NCI-H2029 treated with DMSO at 0.1 percent for 48 hours (cell line): ENCODE measurements around the gene SNX17.
A peak's percentile ranks its signal among the peaks of the same experiment; 100 is the strongest.
"Not testable (repeated sequence)": the region's sequence is repeated elsewhere in the genome, so short reads cannot be mapped to it uniquely, and the experiment has no call there.

Experiments
- DNase-seq: peaks from one replicate; lab custom pipeline; 2025; lab: John Stamatoyannopoulos, UW

SNX17 gene

GRCh38 chr2:27370026-27370815 is at the start of gene SNX17, which contains the start of gene EIF2B4:
TSS of gene SNX17 (plus strand) at chr2:27370616. CDS start at chr2:27370744, 128 bp downstream.
TSS of gene EIF2B4 (minus strand) at chr2:27370338. CDS start at chr2:27370314, 24 bp downstream.
- DNase-seq, result peak; percentile 88

GRCh38 chr2:27320958-27321543 is 49.4 kb upstream of the SNX17 start:
- DNase-seq, result no peak

- no peak for DNase-seq
Measured at GRCh38 chr2:27322301-27322765, 48.1 kb upstream of the SNX17 start.

- DNase-seq, result peak; percentile 43
Measured at GRCh38 chr2:27322766-27323595, 47.4 kb upstream of the SNX17 start, which contains the start of gene MPV17. TSS of gene MPV17 (minus strand) at chr2:27323097. CDS start at chr2:27322517, 580 bp downstream.

- no peak for DNase-seq
Measured at GRCh38 chr2:27323596-27324285, 46.7 kb upstream of the SNX17 start.

- no peak for DNase-seq
Measured at GRCh38 chr2:27324720-27325119, 45.7 kb upstream of the SNX17 start.

GRCh38 chr2:27335311-27335710 is 35.1 kb upstream of the SNX17 start:
- DNase-seq, result no peak

- DNase-seq, result no peak
Measured at GRCh38 chr2:27336173-27336572, 34.2 kb upstream of the SNX17 start.

GRCh38 chr2:27347641-27348040 is 22.8 kb upstream of the SNX17 start:
- no peak for DNase-seq

- no peak for DNase-seq
Measured at GRCh38 chr2:27350106-27350693, 20.2 kb upstream of the SNX17 start.

- no peak for DNase-seq
Measured at GRCh38 chr2:27351802-27352598, 18.4 kb upstream of the SNX17 start.

- DNase-seq, result not testable (repeated sequence)
Measured at GRCh38 chr2:27353386-27353761, 17.0 kb upstream of the SNX17 start.

GRCh38 chr2:27353762-27354596 is 16.4 kb upstream of the SNX17 start:
- no peak for DNase-seq

- no peak for DNase-seq
Measured at GRCh38 chr2:27354597-27354927, 15.9 kb upstream of the SNX17 start.

GRCh38 chr2:27356056-27356381 is 14.4 kb upstream of the SNX17 start:
- no peak for DNase-seq

GRCh38 chr2:27356382-27357181 is 13.8 kb upstream of the SNX17 start, which contains the start of gene GTF3C2:
TSS of gene GTF3C2 (minus strand) at chr2:27356764. CDS start at chr2:27343554, 13,210 bp downstream.
- DNase-seq, result peak; percentile 71

GRCh38 chr2:27362678-27363420 is 7.6 kb upstream of the SNX17 start:
- DNase-seq, result no peak

GRCh38 chr2:27363933-27364332 is 6.5 kb upstream of the SNX17 start:
- no peak for DNase-seq
